ENCODE data around the gene MYO19.
A peak's percentile ranks its signal among the peaks of the same experiment; 100 is the strongest.

MYO19 gene

GRCh38 chr17:36495076-36495578, 39.5 kb downstream of the MYO19 start:
- no peak overlapping the region for H2AFZ ChIP-seq (ENCODE audit: insufficient read depth, low read length, poor library complexity)
- no peak for DNase-seq
- no peak overlapping the region for H4K12ac ChIP-seq (ENCODE audit: low read depth, low read length)
- H2BK5ac ChIP-seq (ENCODE audit: low read depth, low read length, poor library complexity) = no peak overlapping the region
- H3K4ac ChIP-seq (ENCODE audit: low read depth, low read length) = no peak overlapping the region
- H4K91ac ChIP-seq (ENCODE audit: low read depth, low read length) = no peak overlapping the region
- no peak overlapping the region for H3K9ac ChIP-seq (ENCODE audit: low read length)
- H3K27me3 ChIP-seq (ENCODE audit: insufficient read depth, low read length) = no peaks in the 10 kb centered on the region
- no peak overlapping the region for H3K27ac ChIP-seq (ENCODE audit: low read depth, low read length)
- no peak overlapping the region for H4K8ac ChIP-seq (ENCODE audit: low read depth, low read length)
- WGBS (ENCODE audit: extremely low coverage, insufficient coverage, insufficient read length) = no CpG with 5 or more reads among the region's 3 CpGs
- no peak overlapping the region for H3K14ac ChIP-seq (ENCODE audit: low read length)
- H2BK12ac ChIP-seq (ENCODE audit: low read length) = no peak overlapping the region
- H3K79me2 ChIP-seq (ENCODE audit: control insufficient read depth, insufficient read depth, low read length, poor library complexity) = no peaks in the 10 kb centered on the region
- H3K23ac ChIP-seq (ENCODE audit: low read length) = no peak overlapping the region
- H2AK5ac ChIP-seq (ENCODE audit: low read length) = no peak overlapping the region
- no peaks in the 10 kb centered on the region for H3K9me3 ChIP-seq (ENCODE audit: insufficient read depth, low read depth, low read length)
- no peaks in the 10 kb centered on the region for H3K79me1 ChIP-seq (ENCODE audit: low read length)
- H3K4me3 ChIP-seq (ENCODE audit: low read depth, low read length) = no peak overlapping the region
- peaks cover 27 to 52% of the 10 kb centered on the region in 2 experiments for H3K36me3 ChIP-seq (ENCODE audit: control insufficient read depth in 1 of 2, insufficient read depth in 2 of 2, low read length in 2 of 2)
- no peaks in the 10 kb centered on the region for H3K4me1 ChIP-seq (ENCODE audit: control insufficient read depth in 1 of 2, insufficient read depth in 2 of 2, low read length in 2 of 2)
- no peak overlapping the region for H2BK120ac ChIP-seq (ENCODE audit: insufficient read depth, low read length, poor library complexity)
- H3K4me2 ChIP-seq (ENCODE audit: low read length) = no peak overlapping the region
- no peak overlapping the region for H3K18ac ChIP-seq (ENCODE audit: low read length)

GRCh38 chr17:36494674-36495073, 40.0 kb downstream of the MYO19 start:
- Histone ChIP-seq H4K8ac (ENCODE audit: low read depth, low read length) (no peak overlapping the region), H2BK5ac (ENCODE audit: low read depth, low read length, poor library complexity) (no peak overlapping the region), H3K36me3 (ENCODE audit: control insufficient read depth in 1 of 2, insufficient read depth in 2 of 2, low read length in 2 of 2) (peaks cover 27 to 52% of the 10 kb centered on the region in 2 experiments), H3K4me3 (ENCODE audit: low read depth, low read length) (no peak overlapping the region), H3K79me1 (ENCODE audit: low read length) (no peaks in the 10 kb centered on the region), H3K4ac (ENCODE audit: low read depth, low read length) (no peak overlapping the region), H3K4me2 (ENCODE audit: low read length) (no peak overlapping the region), H3K9ac (ENCODE audit: low read length) (no peak overlapping the region), H3K23ac (ENCODE audit: low read length) (no peak overlapping the region), H3K18ac (ENCODE audit: low read length) (no peak overlapping the region), H3K9me3 (ENCODE audit: insufficient read depth, low read depth, low read length) (no peaks in the 10 kb centered on the region), H3K4me1 (ENCODE audit: control insufficient read depth in 1 of 2, insufficient read depth in 2 of 2, low read length in 2 of 2) (no peaks in the 10 kb centered on the region), H2BK120ac (ENCODE audit: insufficient read depth, low read length, poor library complexity) (no peak overlapping the region), H4K12ac (ENCODE audit: low read depth, low read length) (no peak overlapping the region), H3K27ac (ENCODE audit: low read depth, low read length) (no peak overlapping the region), H2AK5ac (ENCODE audit: low read length) (no peak overlapping the region), H2BK12ac (ENCODE audit: low read length) (no peak overlapping the region), H3K27me3 (ENCODE audit: insufficient read depth, low read length) (no peaks in the 10 kb centered on the region), H3K79me2 (ENCODE audit: control insufficient read depth, insufficient read depth, low read length, poor library complexity) (no peaks in the 10 kb centered on the region), H3K14ac (ENCODE audit: low read length) (no peak overlapping the region), H2AFZ (ENCODE audit: insufficient read depth, low read length, poor library complexity) (no peak overlapping the region), H4K91ac (ENCODE audit: low read depth, low read length) (no peak overlapping the region)
- DNase-seq = peak in 1 of 2 donors; percentile 11
- no CpG with 5 or more reads among the region's 5 CpGs for WGBS (ENCODE audit: extremely low coverage, insufficient coverage, insufficient read length)

GRCh38 chr17:36493956-36494355, 40.7 kb downstream of the MYO19 start:
- Histone ChIP-seq H3K4me1 (ENCODE audit: control insufficient read depth in 1 of 2, insufficient read depth in 2 of 2, low read length in 2 of 2) (no peaks in the 10 kb centered on the region), H4K8ac (ENCODE audit: low read depth, low read length) (no peak overlapping the region), H3K4me3 (ENCODE audit: low read depth, low read length) (no peak overlapping the region), H4K12ac (ENCODE audit: low read depth, low read length) (no peak overlapping the region), H3K79me1 (ENCODE audit: low read length) (no peaks in the 10 kb centered on the region), H3K4ac (ENCODE audit: low read depth, low read length) (no peak overlapping the region), H3K4me2 (ENCODE audit: low read length) (no peak overlapping the region), H3K9ac (ENCODE audit: low read length) (no peak overlapping the region), H3K27me3 (ENCODE audit: insufficient read depth, low read length) (no peaks in the 10 kb centered on the region), H2BK120ac (ENCODE audit: insufficient read depth, low read length, poor library complexity) (no peak overlapping the region), H2AFZ (ENCODE audit: insufficient read depth, low read length, poor library complexity) (no peak overlapping the region), H4K91ac (ENCODE audit: low read depth, low read length) (no peak overlapping the region), H3K27ac (ENCODE audit: low read depth, low read length) (no peak overlapping the region), H2BK5ac (ENCODE audit: low read depth, low read length, poor library complexity) (no peak overlapping the region), H3K23ac (ENCODE audit: low read length) (no peak overlapping the region), H3K9me3 (ENCODE audit: insufficient read depth, low read depth, low read length) (no peaks in the 10 kb centered on the region), H3K36me3 (ENCODE audit: control insufficient read depth in 1 of 2, insufficient read depth in 2 of 2, low read length in 2 of 2) (peaks cover 24 to 51% of the 10 kb centered on the region in 2 experiments), H2AK5ac (ENCODE audit: low read length) (no peak overlapping the region), H3K14ac (ENCODE audit: low read length) (no peak overlapping the region), H3K18ac (ENCODE audit: low read length) (no peak overlapping the region), H2BK12ac (ENCODE audit: low read length) (no peak overlapping the region), H3K79me2 (ENCODE audit: control insufficient read depth, insufficient read depth, low read length, poor library complexity) (no peaks in the 10 kb centered on the region)
- WGBS (ENCODE audit: extremely low coverage, insufficient coverage, insufficient read length) = no CpG with 5 or more reads among the region's 1 CpG
- DNase-seq = peak; percentile 78 to 88

- H3K9ac ChIP-seq (ENCODE audit: low read length) = peak within 1 kb of the TSS; percentile 92
- H4K12ac ChIP-seq (ENCODE audit: low read depth, low read length) = peak within 1 kb of the TSS; percentile 95
- peak within 1 kb of the TSS; percentile 99 for H4K8ac ChIP-seq (ENCODE audit: low read depth, low read length)
- no peak within 1 kb of the TSS for H2BK12ac ChIP-seq (ENCODE audit: low read length)
- H2AFZ ChIP-seq (ENCODE audit: insufficient read depth, low read length, poor library complexity) = peak within 1 kb of the TSS; percentile 96
- peak within 1 kb of the TSS; percentile 49 for H3K4ac ChIP-seq (ENCODE audit: low read depth, low read length)
- H3K18ac ChIP-seq (ENCODE audit: low read length) = peak within 1 kb of the TSS; percentile 61
- H4K91ac ChIP-seq (ENCODE audit: low read depth, low read length) = peak within 1 kb of the TSS; percentile 60
- H3K4me3 ChIP-seq (ENCODE audit: low read depth, low read length) = peak within 1 kb of the TSS; percentile 96
- H3K36me3 ChIP-seq (ENCODE audit: control insufficient read depth in 1 of 2, insufficient read depth in 2 of 2, low read length in 2 of 2) = no peaks in the 10 kb centered on the region
- peak within 1 kb of the TSS; percentile 43 for H2BK120ac ChIP-seq (ENCODE audit: insufficient read depth, low read length, poor library complexity)
- peaks cover 6% of the 10 kb centered on the region for H3K79me1 ChIP-seq (ENCODE audit: low read length)
- no CpG with 5 or more reads among the region's 73 CpGs for WGBS (ENCODE audit: extremely low coverage, insufficient coverage, insufficient read length)
- H3K79me2 ChIP-seq (ENCODE audit: control insufficient read depth, insufficient read depth, low read length, poor library complexity) = no peaks in the 10 kb centered on the region
- no peaks in the 10 kb centered on the region for H3K27me3 ChIP-seq (ENCODE audit: insufficient read depth, low read length)
- peaks cover 1% of the 10 kb centered on the region for H3K9me3 ChIP-seq (ENCODE audit: insufficient read depth, low read depth, low read length)
- DNase-seq = peak; percentile 90 to 96
- H3K4me2 ChIP-seq (ENCODE audit: low read length) = peak within 1 kb of the TSS; percentile 74
- peak within 1 kb of the TSS; percentile 72 for H3K14ac ChIP-seq (ENCODE audit: low read length)
- H3K4me1 ChIP-seq (ENCODE audit: control insufficient read depth in 1 of 2, insufficient read depth in 2 of 2, low read length in 2 of 2) = peaks cover 14 to 15% of the 10 kb centered on the region in 2 experiments
- H3K27ac ChIP-seq (ENCODE audit: low read depth, low read length) = peak within 1 kb of the TSS; percentile 61
- H2AK5ac ChIP-seq (ENCODE audit: low read length) = no peak within 1 kb of the TSS
- no peak within 1 kb of the TSS for H3K23ac ChIP-seq (ENCODE audit: low read length)
- peak within 1 kb of the TSS; percentile 7 for H2BK5ac ChIP-seq (ENCODE audit: low read depth, low read length, poor library complexity)
These were observed 48.2 kb downstream of the MYO19 start, which contains the start of gene ZNHIT3 for GRCh38 chr17:36486204-36487194. ZNHIT3 (plus strand) TSS chr17:36486681; CDS start chr17:36486700, 19 bp downstream.

Data from trophoblast cell (in vitro differentiated cells and primary cell).